Effector memory CD4-positive, alpha-beta T cell (primary cell): ENCODE measurements around the gene SAE1.

ENCODE experiments used
- DNase-seq, 3 donors: peaks; one replicate each; pipeline ENCODE4 v3.0.0-alpha.2; 2020
- H3K27ac ChIP-seq: 2 replicates; pipeline ENCODE4 v1.7.0; 2013; ENCODE audit warnings: mild to moderate bottlenecking, low read length, moderate library complexity; ENCODE audit not compliant: insufficient read depth, poor library complexity, severe bottlenecking
- H3K27me3 ChIP-seq: replicated peaks from 2 replicates; pipeline ENCODE4 v1.7.0; 2013; ENCODE audit warnings: mild to moderate bottlenecking, low read length; ENCODE audit not compliant: insufficient read depth, control insufficient read depth, poor library complexity, severe bottlenecking
- H3K36me3 ChIP-seq: 2 replicates; pipeline ENCODE4 v1.7.0; 2013; ENCODE audit warnings: mild to moderate bottlenecking, low read length, moderate library complexity; ENCODE audit not compliant: control insufficient read depth, insufficient read depth
- H3K4me1 ChIP-seq: 2 replicates; pipeline ENCODE4 v1.7.0; 2013; ENCODE audit warnings: low read length, mild to moderate bottlenecking; ENCODE audit not compliant: control insufficient read depth, insufficient read depth, poor library complexity, severe bottlenecking
- H3K4me3 ChIP-seq: 2 replicates; pipeline ENCODE4 v1.7.0; 2013; ENCODE audit warnings: low read length, low read depth, mild to moderate bottlenecking; ENCODE audit not compliant: insufficient read depth, poor library complexity, severe bottlenecking
- H3K9me3 ChIP-seq: 2 replicates; pipeline ENCODE4 v1.7.0; 2013; ENCODE audit warnings: mild to moderate bottlenecking, low read length, moderate library complexity; ENCODE audit not compliant: control insufficient read depth

Gene SAE1

GRCh38 chr19:47104680-47105079, 26.0 kb upstream of the SAE1 start:
- H3K27me3 ChIP-seq: no peaks in the 10 kb centered on the region
- no peak for DNase-seq
- H3K27ac ChIP-seq: no peak overlapping the region
- peaks cover 27% of the 10 kb centered on the region for H3K4me1 ChIP-seq
- H3K9me3 ChIP-seq: no peaks in the 10 kb centered on the region
- no peak overlapping the region for H3K4me3 ChIP-seq
- no peaks in the 10 kb centered on the region for H3K36me3 ChIP-seq

GRCh38 chr19:47105874-47106273, 24.8 kb upstream of the SAE1 start:
- peaks cover 34% of the 10 kb centered on the region for H3K4me1 ChIP-seq
- no peaks in the 10 kb centered on the region for H3K27me3 ChIP-seq
- no peaks in the 10 kb centered on the region for H3K36me3 ChIP-seq
- no peaks in the 10 kb centered on the region for H3K9me3 ChIP-seq
- no peak overlapping the region for H3K4me3 ChIP-seq
- DNase-seq: no peak
- H3K27ac ChIP-seq: peak overlapping the region; percentile 99

DNA sequence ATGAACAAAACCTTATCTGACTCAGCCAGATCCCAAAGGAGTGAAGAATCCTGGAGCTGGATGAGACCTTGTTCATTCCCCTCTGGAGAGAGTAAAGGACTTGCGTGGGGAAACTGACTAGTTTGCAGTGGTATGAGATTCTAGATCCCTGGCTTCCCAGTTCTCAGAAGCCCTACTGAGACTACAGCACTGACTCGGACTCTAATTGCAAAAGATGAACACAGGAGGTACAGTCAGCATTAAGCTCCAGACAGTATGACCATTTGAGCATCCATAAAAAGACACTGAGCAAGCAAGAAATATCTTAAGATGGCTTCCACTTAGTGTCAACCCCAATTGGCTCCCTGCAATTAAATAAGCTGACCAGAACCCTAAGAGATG, 23.8 kb upstream of the SAE1 start:
- Histone ChIP-seq H3K36me3 (no peaks in the 10 kb centered on the region), H3K27ac (peak overlapping the region; percentile 99), H3K4me1 (peaks cover 34% of the 10 kb centered on the region), H3K27me3 (no peaks in the 10 kb centered on the region), H3K4me3 (no peak overlapping the region), H3K9me3 (no peaks in the 10 kb centered on the region)
- no peak for DNase-seq

DNA sequence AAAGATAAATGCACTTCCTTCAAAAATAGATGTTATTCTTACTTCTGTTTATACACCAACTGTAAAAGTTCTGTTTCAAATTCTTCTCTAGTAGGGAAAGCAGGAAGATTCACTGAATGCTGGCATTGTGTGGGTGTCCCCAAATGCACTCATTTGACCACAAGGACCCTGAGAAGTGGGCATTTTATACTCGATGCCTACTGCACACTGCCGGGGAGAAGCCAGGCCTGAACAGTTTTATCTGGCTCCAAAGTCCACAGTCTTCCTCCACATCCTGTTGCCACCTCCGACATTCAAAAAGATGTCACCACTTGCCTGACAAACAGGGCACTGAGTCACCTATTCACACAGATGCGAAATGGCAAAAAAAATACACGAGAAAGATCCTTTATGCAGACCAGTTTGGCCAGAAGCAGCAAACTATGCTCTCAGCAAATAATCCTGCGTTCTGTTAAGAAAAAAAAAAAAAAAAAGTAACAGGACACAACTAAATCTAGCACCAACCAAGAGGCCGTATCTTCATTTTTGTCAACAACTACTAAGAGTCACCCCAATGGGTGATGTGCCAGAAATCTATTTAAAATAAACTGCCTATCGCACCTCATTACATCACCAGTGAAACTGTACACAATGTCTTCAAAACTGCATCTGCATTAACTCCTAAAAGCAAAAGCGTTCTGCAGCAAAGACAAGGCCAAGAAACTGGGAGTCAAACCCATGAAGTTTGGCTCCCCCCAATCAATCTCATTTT, 23.3 kb upstream of the SAE1 start:
- peaks cover 34% of the 10 kb centered on the region for H3K4me1 ChIP-seq
- no peak overlapping the region for H3K4me3 ChIP-seq
- no peaks in the 10 kb centered on the region for H3K9me3 ChIP-seq
- no peaks in the 10 kb centered on the region for H3K27me3 ChIP-seq
- no peak for DNase-seq
- no peaks in the 10 kb centered on the region for H3K36me3 ChIP-seq
- peak overlapping the region; percentile 99 for H3K27ac ChIP-seq

DNA sequence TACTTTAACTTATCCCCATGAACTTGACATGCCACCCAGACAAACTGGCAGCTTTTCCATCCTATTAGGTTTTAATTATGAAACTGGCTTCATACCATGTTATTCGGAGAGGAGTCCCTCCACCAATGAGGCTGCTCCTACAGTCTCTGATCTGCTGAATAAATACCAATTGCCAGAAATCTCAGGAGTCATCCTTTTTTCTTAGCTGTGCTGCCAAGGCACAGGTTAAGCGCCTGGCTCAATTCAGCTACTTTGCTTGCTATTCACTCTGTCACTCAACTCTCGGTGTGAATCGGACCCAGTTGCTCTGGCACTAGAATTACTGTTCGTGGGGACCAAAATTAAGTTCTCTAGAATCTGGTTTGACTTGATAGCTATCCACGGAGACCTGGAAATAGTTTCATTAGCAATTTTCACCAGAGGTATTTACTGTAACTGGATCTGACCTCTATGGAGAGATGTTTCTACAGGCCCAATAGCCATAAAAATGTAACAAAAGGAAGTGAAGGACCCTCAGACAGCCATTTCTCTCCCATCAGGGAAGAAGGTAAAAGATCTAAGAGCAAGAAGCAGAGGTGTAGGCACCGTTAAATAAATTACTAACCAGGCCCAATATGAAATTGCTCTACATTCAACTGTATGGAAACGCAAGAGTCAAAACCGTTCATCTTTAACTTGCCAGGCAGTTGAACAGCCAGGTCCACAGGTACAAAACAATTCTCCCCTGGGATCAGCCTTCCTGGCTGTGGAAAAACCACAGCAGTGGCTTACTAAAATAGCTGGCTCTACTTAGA, 22.5 kb upstream of the SAE1 start:
- H3K27ac ChIP-seq: peak overlapping the region; percentile 99
- no peaks in the 10 kb centered on the region for H3K27me3 ChIP-seq
- H3K4me1 ChIP-seq: peaks cover 34% of the 10 kb centered on the region
- peak overlapping the region; percentile 1 for H3K4me3 ChIP-seq
- no peak for DNase-seq
- no peaks in the 10 kb centered on the region for H3K36me3 ChIP-seq
- H3K9me3 ChIP-seq: no peaks in the 10 kb centered on the region

DNA sequence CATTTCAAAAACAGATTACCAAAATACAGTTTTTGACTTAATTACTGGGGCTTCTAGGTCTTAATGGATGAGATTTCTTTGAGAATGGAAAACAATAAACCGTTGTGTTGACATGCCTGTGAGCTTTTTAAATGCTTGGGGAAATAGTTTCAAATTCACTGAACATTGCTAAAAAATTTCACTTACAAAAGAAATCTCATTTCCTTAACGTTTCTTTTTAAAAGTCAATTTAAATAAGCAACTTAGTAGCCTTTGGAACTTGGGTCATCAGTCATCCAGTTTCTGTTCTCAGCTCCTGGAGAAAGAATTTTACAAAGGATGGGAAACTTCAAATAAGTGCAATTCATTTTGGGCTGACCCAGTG, 21.5 kb upstream of the SAE1 start:
- Histone ChIP-seq H3K4me3 (peak overlapping the region; percentile 90), H3K36me3 (no peaks in the 10 kb centered on the region), H3K4me1 (peaks cover 34% of the 10 kb centered on the region)

DNA sequence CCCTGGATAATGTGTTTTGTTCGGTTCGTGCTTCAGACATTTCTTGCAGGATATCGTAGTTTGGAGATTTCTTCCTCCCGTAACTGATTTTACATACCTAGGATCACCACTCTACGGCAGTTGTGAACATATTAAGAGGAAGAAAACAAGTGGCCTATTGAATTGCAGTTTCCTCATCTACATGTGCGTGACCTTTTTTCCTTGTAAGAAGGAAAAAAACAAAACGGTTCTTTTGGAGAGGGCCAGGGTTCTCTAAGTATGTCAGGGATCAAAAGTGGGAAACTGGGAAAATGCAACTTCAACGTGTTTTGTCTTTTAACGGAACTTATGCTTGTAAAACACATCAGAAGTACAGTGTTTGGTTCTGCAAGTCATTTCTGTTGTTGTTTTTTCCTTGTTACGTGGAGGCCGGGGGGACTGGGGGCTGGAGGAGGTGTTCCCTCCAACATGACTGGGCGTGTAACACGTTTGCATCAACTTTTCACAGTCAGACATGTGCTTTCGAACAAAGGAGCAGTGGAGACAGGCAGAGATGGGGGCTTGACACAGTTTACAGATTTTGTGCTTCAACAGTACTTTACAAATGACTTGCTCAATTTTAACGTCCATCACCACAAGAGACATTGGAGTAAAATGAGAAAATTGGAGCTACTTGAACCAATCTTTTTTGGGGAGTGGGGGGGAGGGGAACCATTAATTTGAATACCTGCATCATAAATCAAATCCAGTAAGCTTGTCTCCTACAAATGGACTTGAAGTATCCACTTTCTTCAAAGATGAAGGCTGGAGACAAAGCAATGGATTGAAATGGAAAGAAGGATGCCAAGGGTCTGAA, 20.9 kb upstream of the SAE1 start:
- Histone ChIP-seq H3K9me3 (no peaks in the 10 kb centered on the region), H3K36me3 (no peaks in the 10 kb centered on the region), H3K27ac (peak overlapping the region; percentile 99), H3K27me3 (no peaks in the 10 kb centered on the region), H3K4me3 (peak overlapping the region; percentile 90), H3K4me1 (peaks cover 34% of the 10 kb centered on the region)
- no peak for DNase-seq

More for the DNA sequence above, 21.5 kb upstream of the SAE1 start:
- H3K9me3 ChIP-seq: no peaks in the 10 kb centered on the region
- H3K27me3 ChIP-seq: no peaks in the 10 kb centered on the region
- peak overlapping the region; percentile 99 for H3K27ac ChIP-seq
- DNase-seq: no peak

DNA sequence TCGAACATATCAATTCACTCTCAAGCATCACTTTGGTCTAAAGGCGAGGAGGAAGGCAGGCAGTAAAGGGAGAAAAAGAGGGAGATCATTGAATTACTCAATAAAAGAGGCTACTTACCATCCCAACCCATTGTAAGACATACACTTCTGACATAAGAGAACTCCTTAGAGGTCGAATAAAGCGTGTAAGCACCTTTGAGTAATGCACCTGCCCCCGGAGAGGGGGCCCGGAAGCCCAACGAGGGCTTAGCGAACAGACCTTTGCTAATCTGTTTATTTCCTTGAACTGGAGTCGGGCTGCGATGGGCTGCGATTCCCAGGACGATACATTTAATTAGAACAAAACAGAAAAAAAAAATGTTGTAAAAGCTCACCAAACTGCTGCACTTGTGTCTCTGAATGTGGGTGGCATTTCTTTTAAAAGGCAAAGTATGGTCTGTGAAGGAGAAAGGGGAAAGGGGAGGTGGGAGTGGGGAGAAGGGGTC, 20.1 kb upstream of the SAE1 start:
- DNase-seq: peak in 1 of 3 donors; percentile 39
- Histone ChIP-seq H3K9me3 (no peaks in the 10 kb centered on the region), H3K27me3 (no peaks in the 10 kb centered on the region), H3K27ac (peak overlapping the region; percentile 99), H3K36me3 (no peaks in the 10 kb centered on the region), H3K4me3 (peak overlapping the region; percentile 90), H3K4me1 (peaks cover 34% of the 10 kb centered on the region)

GRCh38 chr19:47111006-47111621, 19.5 kb upstream of the SAE1 start:
- Histone ChIP-seq H3K36me3 (no peaks in the 10 kb centered on the region), H3K9me3 (no peaks in the 10 kb centered on the region), H3K4me3 (peak overlapping the region; percentile 90), H3K27ac (peak overlapping the region; percentile 99), H3K27me3 (no peaks in the 10 kb centered on the region), H3K4me1 (peaks cover 34% of the 10 kb centered on the region)
- DNase-seq: peak in 2 of 3 donors; percentile 29 to 44
